Measurements from ENCODE around the gene ARL13B. TPM values are rescaled to one million over a fixed set of nuclear protein-coding genes. Genes with fewer than 3 reads are reported as not detected.
A peak's percentile ranks its signal among the peaks of the same experiment; 100 is the strongest.
"Not testable (repeated sequence)": the region's sequence is repeated elsewhere in the genome, so short reads cannot be mapped to it uniquely, and the experiment has no call there.

The ARL13B gene
- total RNA-seq (2014; rRNA removed; shearing (Covaris generic)), result 13.4 and 16.9 TPM in 2 replicates
- 11.3 and 20.0 TPM in 2 replicates for polyA plus RNA-seq (2014; cell fraction: nucleus; rRNA removed)

DNA sequence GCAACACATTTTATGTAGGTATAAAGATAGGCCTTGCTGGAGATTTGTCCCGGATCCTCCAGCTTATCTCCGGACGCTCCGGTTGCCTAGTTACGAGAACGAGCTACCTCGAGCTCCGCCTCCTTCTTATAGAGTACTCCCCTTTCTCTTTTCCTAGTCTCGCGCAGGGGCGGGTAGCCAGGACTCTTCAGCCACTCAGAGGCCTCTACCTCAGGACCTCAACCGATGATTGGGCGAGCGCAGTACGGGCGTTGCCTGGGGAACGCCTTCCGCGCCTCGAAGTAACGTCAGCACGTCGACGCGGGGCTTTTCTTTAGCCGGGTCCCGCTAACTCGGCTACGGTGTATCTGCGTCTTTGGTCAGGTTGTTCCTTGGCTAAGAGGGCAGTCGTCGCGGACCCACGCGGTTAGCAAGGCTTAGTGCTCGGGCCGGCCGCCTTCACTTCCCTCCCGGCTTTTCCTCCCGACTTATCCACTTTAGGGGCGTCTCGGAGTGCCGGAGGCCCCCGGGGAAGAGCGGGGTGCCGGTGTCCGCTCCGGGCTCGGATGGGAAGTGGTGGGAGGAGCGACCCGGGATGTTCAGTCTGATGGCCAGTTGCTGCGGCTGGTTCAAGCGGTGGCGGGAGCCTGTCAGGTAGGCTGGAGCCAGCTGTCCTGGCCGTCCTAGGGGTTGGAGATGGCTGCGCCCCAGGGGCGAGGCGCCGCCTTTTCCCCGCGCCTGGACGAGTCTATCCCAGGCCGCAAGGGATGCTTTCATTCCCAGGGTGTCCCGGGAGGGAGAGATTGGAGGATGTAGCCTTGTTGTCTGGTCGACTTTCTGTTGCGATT is at the start of gene ARL13B:
Gene ARL13B (plus strand): TSS at position 306 of the 827 bp plus-strand sequence. CDS start 269 bp downstream, at position 575.
- DNase-seq (ENCODE audit: extremely low read depth, low read depth), result peak; percentile 97

DNA sequence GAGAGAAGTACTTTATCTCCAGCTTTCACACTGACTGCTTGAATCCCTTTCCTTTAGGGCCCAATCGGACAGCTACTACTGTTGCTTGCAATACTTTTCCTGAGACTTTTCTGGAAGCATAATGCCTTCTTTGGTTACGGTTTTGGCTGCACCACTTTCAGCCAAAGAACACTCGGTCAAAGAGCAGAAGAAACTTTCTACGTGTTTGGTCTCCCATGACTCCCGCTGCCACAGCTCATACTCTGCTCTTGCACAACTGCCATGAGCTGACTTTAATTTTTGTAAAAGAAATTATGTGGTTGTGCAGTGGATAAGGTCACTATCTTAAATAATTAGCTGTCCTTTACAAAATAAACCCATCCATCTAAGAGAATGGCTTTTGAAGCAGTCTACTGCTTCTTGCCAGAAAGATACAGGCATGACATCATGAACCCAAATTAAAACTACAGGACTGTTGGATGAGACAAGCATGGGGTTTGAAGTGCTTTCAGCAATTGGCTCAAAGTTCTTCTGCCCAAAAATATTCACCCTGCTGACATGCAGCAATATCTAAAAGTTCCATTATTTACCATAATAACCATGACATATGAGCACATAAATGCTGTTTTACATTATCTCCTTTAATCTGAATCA is 48.2 kb upstream of the ARL13B start:
- no peak for DNase-seq (ENCODE audit: extremely low read depth, low read depth)

DNA sequence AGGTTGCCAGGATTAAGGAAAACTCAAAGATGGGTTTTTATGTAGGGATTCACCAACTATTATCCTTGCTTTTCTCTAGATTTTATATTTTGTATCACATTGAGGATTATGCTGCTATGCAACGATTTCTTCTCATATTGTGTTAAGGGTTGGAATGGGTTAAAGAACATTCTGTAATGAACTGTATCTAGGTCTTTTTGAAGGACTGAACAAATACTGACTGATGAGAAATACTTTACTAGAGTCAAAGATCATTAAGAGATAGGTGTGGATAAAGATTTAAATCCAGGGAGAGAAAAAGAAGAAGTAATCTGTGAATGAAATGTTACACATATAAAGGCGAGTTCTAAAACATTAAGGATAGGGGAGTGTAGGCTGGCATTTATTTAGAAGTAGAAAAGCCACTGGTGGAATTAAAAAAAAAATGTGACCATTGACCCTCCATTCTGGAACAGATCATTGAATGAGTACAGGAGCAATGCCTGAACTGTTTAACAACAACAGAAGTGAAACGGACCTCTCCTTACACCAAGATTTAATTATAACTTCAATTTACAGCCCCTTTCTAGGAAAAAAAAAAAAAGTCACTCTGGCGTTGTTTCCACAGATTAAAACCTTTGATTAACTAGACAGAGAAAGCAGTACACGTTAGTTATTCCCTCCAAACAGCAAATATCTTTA is 45.4 kb upstream of the ARL13B start:
- DNase-seq (ENCODE audit: extremely low read depth, low read depth), result no peak

DNA sequence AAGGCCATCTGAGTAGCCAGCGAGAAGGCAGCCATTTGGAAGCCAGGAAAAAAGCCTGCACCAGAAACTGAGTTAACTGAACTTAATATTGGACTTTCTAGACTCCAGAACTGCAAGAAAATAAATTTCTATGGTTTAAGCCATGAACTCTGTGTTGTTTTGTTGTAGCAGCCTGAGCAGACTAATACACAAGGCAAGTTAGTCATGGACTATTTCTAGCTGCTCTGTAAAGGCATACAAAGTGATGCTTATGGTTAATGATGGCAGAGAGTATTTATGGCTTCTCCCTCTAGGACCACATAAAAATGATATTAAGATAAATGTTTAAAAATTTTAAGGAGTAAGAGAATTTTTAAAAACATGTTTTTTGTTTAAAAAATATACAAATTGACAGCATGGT is 43.4 kb upstream of the ARL13B start:
- DNase-seq (ENCODE audit: extremely low read depth, low read depth), result no peak

DNA sequence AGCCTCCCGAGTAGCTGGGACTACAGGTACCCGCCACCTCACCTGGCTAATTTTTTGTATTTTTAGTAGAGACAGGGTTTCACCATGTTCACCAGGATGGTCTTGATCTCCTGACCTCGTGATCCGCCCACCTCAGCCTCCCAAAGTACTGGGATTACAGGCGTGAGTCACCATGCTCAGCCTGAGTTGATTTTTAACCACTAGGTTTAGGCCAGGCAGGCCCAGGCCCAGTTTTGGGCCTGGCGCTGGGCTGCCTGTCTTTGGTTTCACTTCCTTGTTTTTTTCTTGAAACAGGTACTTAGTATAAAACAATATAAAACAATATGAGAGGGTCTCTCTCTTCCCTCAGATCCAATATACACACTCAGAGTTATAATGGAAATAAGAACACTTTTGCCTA is 42.5 kb upstream of the ARL13B start:
- not testable (repeated sequence) for DNase-seq (ENCODE audit: extremely low read depth, low read depth)

DNA sequence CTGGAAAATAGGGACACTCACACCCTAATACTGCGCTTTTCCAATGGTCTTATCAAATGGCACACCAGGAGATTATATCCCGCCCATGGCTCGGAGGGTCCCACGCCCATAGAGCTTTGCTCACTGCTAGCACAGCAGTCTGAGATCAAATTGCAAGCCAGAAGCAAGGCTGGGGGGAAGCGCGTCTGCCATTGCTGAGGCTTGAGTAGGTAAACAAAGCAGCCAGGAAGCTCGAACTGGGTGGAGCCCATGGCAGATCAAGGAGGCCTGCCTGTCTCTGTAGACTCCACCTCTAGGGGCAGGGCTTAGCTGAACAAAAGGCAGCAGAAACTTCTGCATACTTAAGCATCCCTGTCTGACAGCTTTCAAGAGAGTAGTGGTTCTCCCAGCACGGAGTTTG is 30.0 kb upstream of the ARL13B start:
- peak; percentile 11 for DNase-seq (ENCODE audit: extremely low read depth, low read depth)

DNA sequence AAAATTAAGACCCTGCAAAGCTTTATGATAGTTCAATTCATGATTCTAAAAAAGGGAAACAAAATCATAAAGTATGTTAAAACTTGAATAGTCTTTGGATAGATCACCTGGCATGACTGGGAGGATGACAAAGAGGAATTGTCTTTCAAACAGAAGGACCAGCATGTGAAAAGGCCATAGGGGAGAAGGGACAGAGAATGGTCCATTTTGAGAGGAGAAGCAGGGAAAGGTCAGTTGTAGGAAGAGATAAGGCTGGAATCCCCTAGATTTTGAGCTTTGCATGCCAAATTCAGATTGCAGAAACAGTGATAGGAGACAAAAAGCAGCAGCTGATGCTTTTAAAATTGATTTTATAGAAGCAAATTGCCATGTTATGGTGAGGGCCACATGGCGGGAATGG is 18.9 kb upstream of the ARL13B start:
- DNase-seq (ENCODE audit: extremely low read depth, low read depth), result no peak

DNA sequence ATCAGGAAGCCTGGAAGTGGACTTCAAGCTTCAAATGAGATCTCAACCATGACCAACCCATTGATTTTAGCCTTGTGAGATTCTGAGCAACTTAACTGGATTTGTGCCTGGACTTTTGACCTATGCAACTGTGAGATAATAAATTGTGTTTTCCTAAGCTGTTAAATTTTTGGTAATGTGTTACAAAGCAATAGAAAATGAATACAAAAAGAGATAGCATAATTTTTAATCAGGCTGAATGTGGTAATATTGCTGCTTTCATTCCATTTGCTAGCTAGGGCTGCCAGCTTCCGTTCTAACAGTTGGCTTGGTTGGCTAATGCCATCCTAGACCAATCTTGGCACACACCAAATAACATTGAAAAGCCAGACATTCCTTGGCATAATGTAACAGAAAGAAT is 18.5 kb upstream of the ARL13B start:
- DNase-seq (ENCODE audit: extremely low read depth, low read depth), result no peak

DNA sequence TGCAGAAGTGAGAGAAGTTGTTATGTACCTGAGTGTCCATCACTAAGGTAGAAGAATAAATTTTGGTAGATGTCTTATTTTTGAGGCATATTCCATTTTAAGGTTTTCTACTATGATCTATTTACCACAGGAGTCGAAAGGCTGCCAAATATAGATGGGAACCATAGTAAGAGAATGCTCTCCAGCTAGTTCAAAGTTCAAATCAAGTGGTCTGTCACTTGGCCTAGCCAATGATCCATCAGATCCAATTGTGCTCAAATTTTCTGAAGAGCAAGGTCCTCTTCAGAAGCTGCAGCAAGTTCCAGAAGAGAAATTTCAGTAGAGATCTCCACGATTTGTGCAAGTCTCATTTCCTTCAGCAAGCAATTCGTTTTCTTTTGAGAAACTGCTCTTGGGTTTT is 17.2 kb upstream of the ARL13B start:
- no peak for DNase-seq (ENCODE audit: extremely low read depth, low read depth)

DNA sequence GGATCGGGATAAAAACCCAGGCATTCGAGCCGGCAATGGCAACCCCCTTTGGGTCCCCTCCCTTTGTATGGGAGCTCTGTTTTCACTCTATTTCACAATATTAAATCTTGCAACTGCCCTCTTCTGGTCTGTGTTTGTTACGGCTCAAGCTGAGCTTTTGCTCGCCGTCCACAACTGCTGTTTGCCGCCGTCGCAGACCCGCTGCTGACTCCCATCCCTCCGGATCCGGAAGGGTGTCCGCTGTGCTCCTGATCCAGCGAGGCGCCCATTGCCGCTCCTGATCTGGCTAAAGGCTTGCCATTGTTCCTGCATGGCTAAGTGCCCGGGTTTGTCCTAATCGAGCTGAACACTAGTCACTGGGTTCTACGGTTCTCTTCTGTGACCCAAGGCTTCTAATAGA is 14.8 kb upstream of the ARL13B start:
- not testable (repeated sequence) for DNase-seq (ENCODE audit: extremely low read depth, low read depth)

DNA sequence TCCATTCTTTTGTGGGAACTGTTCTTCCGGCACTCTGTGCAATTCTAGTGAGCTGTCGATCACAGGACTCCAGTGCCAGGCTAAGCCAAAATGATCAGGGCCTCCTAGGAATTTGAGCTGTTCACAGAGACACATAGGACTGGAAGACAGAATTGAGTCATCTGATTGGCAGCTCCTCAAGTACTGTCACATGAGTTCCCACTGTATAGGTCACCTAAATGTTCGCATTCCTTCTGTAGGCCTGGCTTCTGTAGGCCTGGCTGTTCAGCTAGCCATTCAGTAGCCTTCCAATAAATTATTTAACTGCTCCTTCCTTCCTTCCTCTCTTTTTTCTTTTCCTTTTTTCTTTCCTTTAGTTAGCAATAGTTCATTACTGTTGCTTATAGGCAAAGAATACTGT is 10.5 kb upstream of the ARL13B start:
- DNase-seq (ENCODE audit: extremely low read depth, low read depth), result no peak

DNA sequence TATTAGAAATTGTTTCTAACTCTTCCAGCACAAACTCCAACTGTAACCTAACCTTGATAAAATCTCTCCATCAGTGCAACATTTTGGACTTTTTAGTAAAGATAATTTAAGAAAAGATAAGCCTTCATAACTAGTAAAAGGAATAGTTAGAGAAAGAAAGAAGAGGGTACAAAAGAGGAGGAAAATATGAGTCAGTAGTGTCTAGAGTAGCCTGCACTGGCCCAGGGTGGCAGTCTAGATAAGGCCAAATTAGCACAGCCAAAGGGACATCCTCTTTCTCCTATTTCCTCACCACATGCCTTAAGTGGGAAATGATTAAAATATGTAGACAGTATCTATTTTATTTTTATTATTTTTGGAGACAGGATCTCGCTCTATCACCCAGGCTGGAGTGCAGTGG is 10.0 kb upstream of the ARL13B start:
- DNase-seq (ENCODE audit: extremely low read depth, low read depth), result no peak

DNA sequence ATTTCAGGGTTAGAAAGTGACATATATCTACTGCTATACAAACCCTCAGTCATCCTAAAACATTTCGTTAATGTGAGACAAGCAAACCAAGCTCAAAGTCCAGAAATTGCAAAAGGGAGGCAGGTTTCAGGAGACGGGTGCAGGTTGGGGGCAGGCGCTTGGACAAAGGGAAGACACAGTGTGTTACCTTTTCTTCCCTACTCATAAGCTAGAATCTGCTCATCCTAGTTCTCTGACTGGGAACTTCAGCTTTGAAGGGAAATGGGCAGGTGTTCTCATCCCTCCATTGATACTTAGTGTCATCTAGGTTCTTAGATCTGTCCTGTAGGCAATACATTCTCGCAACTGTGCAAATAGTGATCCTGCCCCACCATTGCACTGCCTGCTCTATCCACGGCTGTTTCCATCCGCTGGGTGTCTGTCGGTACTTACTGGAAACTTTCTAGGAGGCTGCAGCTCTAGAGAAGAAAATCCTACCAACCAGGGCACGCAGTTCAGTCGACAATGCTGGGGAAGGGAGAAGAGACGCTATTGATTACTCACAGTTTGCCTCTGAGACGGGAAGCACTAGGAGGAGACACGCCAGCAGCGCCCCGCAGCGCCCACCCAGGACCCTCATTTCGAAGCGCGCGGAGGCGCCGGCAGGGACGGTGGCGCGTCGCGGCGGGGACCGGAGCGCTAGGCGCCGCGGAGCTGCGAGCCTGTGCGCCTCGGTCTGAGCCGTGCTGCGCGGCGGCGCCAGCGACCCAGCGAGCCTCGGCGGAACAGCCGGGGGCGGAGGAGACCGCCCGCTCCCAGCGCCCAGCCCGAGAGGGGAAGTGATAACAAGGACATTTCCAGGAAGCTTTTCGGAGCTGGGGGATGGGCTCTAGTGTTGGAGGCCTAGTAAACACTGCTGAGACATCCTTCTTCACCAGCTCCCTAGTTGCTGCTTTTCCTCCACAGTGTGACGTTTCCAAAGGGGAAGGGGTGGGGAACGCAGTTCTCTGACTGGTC is 6.5 kb upstream of the ARL13B start, which contains the start of gene PROS1:
Gene PROS1 (minus strand): TSS at position 766 of the 996 bp plus-strand sequence. CDS start 147 bp downstream, at position 619.
- DNase-seq (ENCODE audit: extremely low read depth, low read depth), result peak; percentile 70

DNA sequence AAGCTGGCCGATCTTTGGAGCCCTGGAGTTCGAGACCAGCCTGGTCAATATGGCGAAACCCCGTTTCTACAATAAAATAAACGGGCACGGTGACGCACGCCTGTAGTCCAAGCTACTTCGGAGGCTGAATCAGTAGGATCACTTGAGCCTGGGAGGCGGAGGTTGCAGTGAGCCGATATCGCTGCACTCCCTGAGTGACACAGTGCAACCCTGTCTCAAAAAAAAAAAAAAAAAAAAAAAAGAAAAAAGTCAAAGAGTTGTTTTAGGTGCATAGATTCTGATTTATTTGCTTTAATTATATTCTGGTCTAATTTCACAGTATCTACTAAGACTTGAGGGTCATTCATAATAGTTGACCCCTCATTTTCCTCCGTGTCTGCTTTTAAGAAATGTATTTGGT is 1.7 kb downstream of the ARL13B start:
- DNase-seq (ENCODE audit: extremely low read depth, low read depth), result no peak

DNA sequence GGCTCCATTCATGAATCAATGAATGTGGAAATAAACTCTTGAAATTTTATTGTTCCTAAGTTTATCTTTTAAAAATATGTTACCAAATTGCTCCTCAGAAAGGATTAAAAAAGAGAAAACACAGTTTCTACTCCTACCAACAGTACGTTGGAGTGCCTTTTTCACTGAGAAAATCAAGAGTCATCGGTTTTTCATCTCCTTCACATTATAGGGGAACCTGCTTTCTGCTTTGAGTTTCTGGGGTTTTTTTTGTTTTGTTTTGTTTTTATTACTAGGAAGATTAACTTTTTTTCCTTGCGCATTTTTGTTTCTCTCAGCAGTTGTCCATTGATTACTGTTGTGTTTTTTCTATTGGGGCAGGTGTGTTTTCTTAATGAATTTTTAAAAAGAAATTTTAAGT is 3.5 kb downstream of the ARL13B start:
- no peak for DNase-seq (ENCODE audit: extremely low read depth, low read depth)

DNA sequence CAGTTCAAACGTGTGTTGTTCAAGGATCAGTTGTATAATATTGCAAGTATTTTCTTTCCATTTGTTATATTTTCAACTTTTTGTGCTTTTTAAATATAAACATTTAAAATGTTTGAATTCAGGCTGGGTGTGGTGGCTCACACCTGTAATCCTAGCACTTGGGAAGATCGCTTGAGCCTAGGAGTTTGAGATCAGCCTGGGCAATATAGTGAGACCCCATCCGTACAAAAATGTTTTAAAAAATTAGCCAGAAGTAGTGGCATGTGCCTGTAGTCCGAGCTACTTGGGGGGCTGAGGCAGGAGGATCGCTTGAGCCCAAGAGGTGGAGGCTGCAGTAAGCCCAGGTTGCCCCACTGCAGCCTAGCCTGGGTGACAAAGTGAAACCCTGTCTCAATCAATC is 4.7 kb downstream of the ARL13B start:
- no peak for DNase-seq (ENCODE audit: extremely low read depth, low read depth)

DNA sequence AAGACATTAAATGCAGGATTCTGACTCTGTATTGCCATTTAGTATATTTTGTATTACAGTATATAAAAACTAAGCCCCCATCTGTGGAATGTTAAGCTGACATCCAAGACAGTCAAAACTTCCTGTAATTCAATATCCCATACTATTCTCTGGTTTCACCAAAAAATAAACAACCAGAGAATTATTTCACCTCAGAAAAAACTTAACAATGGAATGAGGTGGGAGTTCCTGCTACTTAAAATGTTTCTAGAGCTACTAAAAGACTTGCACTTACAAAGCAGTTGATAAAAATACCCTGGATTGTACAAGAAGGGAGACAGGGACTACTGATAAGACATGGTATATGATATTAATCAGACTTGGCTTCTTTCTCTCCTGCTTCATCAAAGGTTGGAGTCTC is 8.3 kb downstream of the ARL13B start:
- no peak for DNase-seq (ENCODE audit: extremely low read depth, low read depth)

DNA sequence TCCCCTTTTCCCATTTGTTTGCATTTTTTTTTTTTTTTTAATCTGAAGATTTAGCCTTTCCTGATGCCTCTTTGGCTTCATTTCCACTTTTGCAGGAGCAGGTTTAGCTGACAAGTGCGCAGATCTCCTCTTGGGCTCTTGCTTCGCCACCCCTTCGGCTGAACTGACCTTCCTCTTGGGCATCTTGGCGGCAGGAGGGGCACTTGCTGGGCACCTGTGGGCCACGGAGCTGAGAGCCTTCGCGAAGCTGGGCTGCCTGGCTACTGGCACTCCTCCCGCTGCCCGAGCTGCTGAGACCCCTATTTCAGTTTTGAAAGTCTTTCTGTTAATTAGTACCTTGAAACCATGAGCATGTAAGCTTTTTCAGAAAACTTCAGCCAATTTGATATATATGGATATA is 8.8 kb downstream of the ARL13B start:
- no peak for DNase-seq (ENCODE audit: extremely low read depth, low read depth)

DNA sequence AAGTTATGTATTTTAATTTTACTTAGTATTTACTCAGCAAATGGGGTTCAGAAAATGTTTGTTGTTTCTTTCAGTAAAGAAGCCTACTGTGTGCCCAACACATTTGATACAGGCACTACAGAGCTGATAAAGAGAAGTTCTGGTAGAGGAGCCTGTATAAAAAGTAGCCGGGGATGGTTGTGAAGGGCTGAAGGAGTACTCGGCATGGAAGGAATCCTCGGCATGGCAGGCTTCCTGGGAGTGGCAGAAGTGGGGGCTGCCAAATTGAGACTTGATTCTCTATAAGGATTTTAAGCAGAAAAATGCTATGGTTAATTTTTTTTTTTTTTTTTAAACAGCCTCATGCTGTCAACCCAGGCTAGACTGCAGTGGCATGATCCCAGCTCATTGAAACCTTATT is 9.3 kb downstream of the ARL13B start:
- no peak for DNase-seq (ENCODE audit: extremely low read depth, low read depth)

DNA sequence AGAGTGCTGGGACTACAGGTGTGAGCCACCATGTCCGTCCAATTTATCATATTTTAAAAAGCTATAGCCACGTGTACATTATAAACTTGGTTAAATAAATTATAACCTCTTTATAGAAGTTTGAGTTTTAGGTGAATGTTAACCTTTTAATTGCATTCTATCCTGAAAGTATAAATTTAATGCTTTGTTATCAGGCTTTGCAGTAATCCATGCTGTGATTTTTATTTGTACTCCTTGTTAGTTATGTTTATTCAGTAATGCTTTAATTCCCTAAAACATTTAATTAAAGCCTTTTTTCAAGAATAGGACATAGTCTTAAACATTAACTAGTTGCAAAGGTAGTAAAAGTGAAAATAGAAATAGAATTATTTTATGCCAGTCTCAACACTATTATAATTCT is 11.7 kb downstream of the ARL13B start:
- DNase-seq (ENCODE audit: extremely low read depth, low read depth), result no peak
